ENCODE data around the gene RGS8.

The RGS8 gene

GRCh38 chr1:182682406-182682805 is 2.0 kb downstream of the RGS8 start:
- Histone ChIP-seq H3K9ac (ENCODE audit: low read length) (no peak overlapping the region), H3K4me1 (ENCODE audit: control insufficient read depth, insufficient read depth, low read length) (no peaks in the 10 kb centered on the region; the same call in 1 of the 2 replicates), H3K9me3 (ENCODE audit: control insufficient read depth, insufficient read depth, low read depth, low read length) (no peaks in the 10 kb centered on the region), H3K27ac (ENCODE audit: low read depth, low read length) (no peak overlapping the region), H3K4me3 (ENCODE audit: low read depth, low read length) (no peak overlapping the region), H3K27me3 (ENCODE audit: control insufficient read depth, insufficient read depth, low read length) (peaks cover 49% of the 10 kb centered on the region), H3K36me3 (ENCODE audit: control insufficient read depth, insufficient read depth, low read length) (no peaks in the 10 kb centered on the region)

DNA sequence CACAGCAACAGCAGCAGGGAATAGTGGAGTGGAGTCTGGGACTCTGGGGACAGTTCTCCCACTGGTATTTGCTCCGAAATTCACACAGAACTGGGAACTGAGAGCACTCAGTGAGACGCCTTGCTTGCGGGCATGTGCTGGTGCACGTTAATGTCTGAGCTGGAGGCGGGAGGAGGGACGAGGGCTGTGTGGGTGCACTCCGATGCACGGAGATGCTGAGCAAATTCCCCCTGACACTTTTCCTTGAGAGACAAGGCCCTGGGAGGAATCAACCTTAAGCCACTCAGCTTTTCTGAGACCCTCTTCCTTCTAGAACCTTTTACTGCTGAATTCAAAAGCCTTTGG is 2.8 kb downstream of the RGS8 start:
- no peaks in the 10 kb centered on the region for H3K9me3 ChIP-seq (ENCODE audit: control insufficient read depth, insufficient read depth, low read depth, low read length)
- no peaks in the 10 kb centered on the region; the same call in 1 of the 2 replicates for H3K4me1 ChIP-seq (ENCODE audit: control insufficient read depth, insufficient read depth, low read length)
- peaks cover 49% of the 10 kb centered on the region for H3K27me3 ChIP-seq (ENCODE audit: control insufficient read depth, insufficient read depth, low read length)
- H3K4me3 ChIP-seq (ENCODE audit: low read depth, low read length) = no peak overlapping the region
- no peaks in the 10 kb centered on the region for H3K36me3 ChIP-seq (ENCODE audit: control insufficient read depth, insufficient read depth, low read length)
- H3K27ac ChIP-seq (ENCODE audit: low read depth, low read length) = no peak overlapping the region
- no peak overlapping the region for H3K9ac ChIP-seq (ENCODE audit: low read length)

DNA sequence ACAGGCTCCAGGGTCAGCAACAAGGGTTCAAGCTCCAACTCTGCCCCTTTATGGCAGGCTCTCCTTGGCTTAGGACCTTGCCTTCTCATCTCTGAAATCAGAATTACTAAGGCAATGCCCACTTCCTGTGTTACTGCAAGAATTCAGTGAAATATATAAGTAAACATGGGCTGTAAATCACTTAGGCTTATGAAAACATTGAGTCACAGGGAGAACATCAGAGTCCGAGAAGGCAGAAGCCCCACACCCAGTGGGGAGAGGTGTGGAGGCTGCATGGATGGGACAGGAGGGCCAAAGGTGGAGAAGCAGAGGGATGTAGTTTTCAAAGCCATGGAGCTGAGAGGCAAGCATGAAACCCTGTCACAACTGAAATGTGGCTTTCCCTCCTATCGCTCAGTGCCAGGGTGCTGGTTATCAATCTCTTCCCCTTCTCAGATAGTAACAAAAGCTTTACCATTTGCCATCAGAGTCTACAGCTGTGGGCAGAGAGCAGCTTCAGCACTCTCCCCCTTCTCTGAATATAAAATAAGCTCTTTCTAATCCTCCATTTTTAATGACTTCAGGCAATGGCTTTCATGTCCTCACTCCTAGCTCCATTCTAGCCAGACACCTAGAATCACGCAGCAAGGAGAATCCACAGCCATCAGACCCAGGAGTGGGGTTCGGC is 3.4 kb downstream of the RGS8 start:
- Histone ChIP-seq H3K9me3 (ENCODE audit: control insufficient read depth, insufficient read depth, low read depth, low read length) (no peaks in the 10 kb centered on the region), H3K9ac (ENCODE audit: low read length) (no peak overlapping the region), H3K4me1 (ENCODE audit: control insufficient read depth, insufficient read depth, low read length) (no peaks in the 10 kb centered on the region; the same call in 1 of the 2 replicates), H3K36me3 (ENCODE audit: control insufficient read depth, insufficient read depth, low read length) (no peaks in the 10 kb centered on the region), H3K4me3 (ENCODE audit: low read depth, low read length) (no peak overlapping the region), H3K27me3 (ENCODE audit: control insufficient read depth, insufficient read depth, low read length) (peaks cover 48% of the 10 kb centered on the region), H3K27ac (ENCODE audit: low read depth, low read length) (no peak overlapping the region)

GRCh38 chr1:182680408-182680807 is 4.0 kb downstream of the RGS8 start:
- Histone ChIP-seq H3K27ac (ENCODE audit: low read depth, low read length) (no peak overlapping the region), H3K4me3 (ENCODE audit: low read depth, low read length) (no peak overlapping the region), H3K4me1 (ENCODE audit: control insufficient read depth, insufficient read depth, low read length) (no peaks in the 10 kb centered on the region; the same call in 1 of the 2 replicates), H3K27me3 (ENCODE audit: control insufficient read depth, insufficient read depth, low read length) (peaks cover 42% of the 10 kb centered on the region), H3K9me3 (ENCODE audit: control insufficient read depth, insufficient read depth, low read depth, low read length) (no peaks in the 10 kb centered on the region), H3K36me3 (ENCODE audit: control insufficient read depth, insufficient read depth, low read length) (no peaks in the 10 kb centered on the region), H3K9ac (ENCODE audit: low read length) (no peak overlapping the region)

GRCh38 chr1:182679684-182680083 is 4.7 kb downstream of the RGS8 start:
- Histone ChIP-seq H3K9me3 (ENCODE audit: control insufficient read depth, insufficient read depth, low read depth, low read length) (no peaks in the 10 kb centered on the region), H3K36me3 (ENCODE audit: control insufficient read depth, insufficient read depth, low read length) (no peaks in the 10 kb centered on the region), H3K27ac (ENCODE audit: low read depth, low read length) (no peak overlapping the region), H3K4me3 (ENCODE audit: low read depth, low read length) (no peak overlapping the region), H3K27me3 (ENCODE audit: control insufficient read depth, insufficient read depth, low read length) (peaks cover 35% of the 10 kb centered on the region), H3K9ac (ENCODE audit: low read length) (no peak overlapping the region), H3K4me1 (ENCODE audit: control insufficient read depth, insufficient read depth, low read length) (peaks cover 2% of the 10 kb centered on the region)

GRCh38 chr1:182677397-182678098 is 6.8 kb downstream of the RGS8 start:
- Histone ChIP-seq H3K27ac (ENCODE audit: low read depth, low read length) (no peak overlapping the region), H3K9me3 (ENCODE audit: control insufficient read depth, insufficient read depth, low read depth, low read length) (no peaks in the 10 kb centered on the region), H3K4me3 (ENCODE audit: low read depth, low read length) (no peak overlapping the region), H3K9ac (ENCODE audit: low read length) (no peak overlapping the region), H3K4me1 (ENCODE audit: control insufficient read depth, insufficient read depth, low read length) (peaks cover 10% of the 10 kb centered on the region; the same call in 1 of the 2 replicates), H3K36me3 (ENCODE audit: control insufficient read depth, insufficient read depth, low read length) (no peaks in the 10 kb centered on the region), H3K27me3 (ENCODE audit: control insufficient read depth, insufficient read depth, low read length) (peaks cover 15% of the 10 kb centered on the region)

GRCh38 chr1:182676274-182676673 is 8.1 kb downstream of the RGS8 start:
- Histone ChIP-seq H3K4me3 (ENCODE audit: low read depth, low read length) (no peak overlapping the region), H3K36me3 (ENCODE audit: control insufficient read depth, insufficient read depth, low read length) (no peaks in the 10 kb centered on the region), H3K9ac (ENCODE audit: low read length) (no peak overlapping the region), H3K9me3 (ENCODE audit: control insufficient read depth, insufficient read depth, low read depth, low read length) (no peaks in the 10 kb centered on the region), H3K4me1 (ENCODE audit: control insufficient read depth, insufficient read depth, low read length) (peaks cover 21% of the 10 kb centered on the region; the same call in 1 of the 2 replicates), H3K27me3 (ENCODE audit: control insufficient read depth, insufficient read depth, low read length) (0 out of 2 replicates have a peak, but pooled peaks cover 5% of the 10 kb centered on the region), H3K27ac (ENCODE audit: low read depth, low read length) (no peak overlapping the region)

GRCh38 chr1:182674346-182675246 is 9.8 kb downstream of the RGS8 start:
- H3K36me3 ChIP-seq (ENCODE audit: control insufficient read depth, insufficient read depth, low read length) = no peaks in the 10 kb centered on the region
- H3K9me3 ChIP-seq (ENCODE audit: control insufficient read depth, insufficient read depth, low read depth, low read length) = no peaks in the 10 kb centered on the region
- H3K4me1 ChIP-seq (ENCODE audit: control insufficient read depth, insufficient read depth, low read length) = peaks cover 28% of the 10 kb centered on the region
- H3K4me3 ChIP-seq (ENCODE audit: low read depth, low read length) = no peak overlapping the region
- no peak overlapping the region for H3K9ac ChIP-seq (ENCODE audit: low read length)
- no peak overlapping the region for H3K27ac ChIP-seq (ENCODE audit: low read depth, low read length)
- H3K27me3 ChIP-seq (ENCODE audit: control insufficient read depth, insufficient read depth, low read length) = 0 out of 2 replicates have a peak, but pooled peaks cover 2% of the 10 kb centered on the region

- Histone ChIP-seq H3K27me3 (ENCODE audit: control insufficient read depth, insufficient read depth, low read length) (0 out of 2 replicates have a peak, but pooled peaks cover 2% of the 10 kb centered on the region), H3K27ac (ENCODE audit: low read depth, low read length) (no peak overlapping the region), H3K4me1 (ENCODE audit: control insufficient read depth, insufficient read depth, low read length) (peaks cover 32% of the 10 kb centered on the region), H3K36me3 (ENCODE audit: control insufficient read depth, insufficient read depth, low read length) (no peaks in the 10 kb centered on the region), H3K9me3 (ENCODE audit: control insufficient read depth, insufficient read depth, low read depth, low read length) (no peaks in the 10 kb centered on the region), H3K4me3 (ENCODE audit: low read depth, low read length) (no peak overlapping the region), H3K9ac (ENCODE audit: low read length) (no peak overlapping the region)
Observed at GRCh38 chr1:182672487-182672836, 11.9 kb downstream of the RGS8 start.

- Histone ChIP-seq H3K36me3 (ENCODE audit: control insufficient read depth, insufficient read depth, low read length) (no peaks in the 10 kb centered on the region), H3K27me3 (ENCODE audit: control insufficient read depth, insufficient read depth, low read length) (0 out of 2 replicates have a peak, but pooled peaks cover 2% of the 10 kb centered on the region), H3K4me1 (ENCODE audit: control insufficient read depth, insufficient read depth, low read length) (peaks cover 38% of the 10 kb centered on the region)
Observed at GRCh38 chr1:182671750-182672486, 12.5 kb downstream of the RGS8 start.

More at GRCh38 chr1:182671750-182672486, 12.5 kb downstream of the RGS8 start:
- no peak overlapping the region for H3K9ac ChIP-seq (ENCODE audit: low read length)
- H3K9me3 ChIP-seq (ENCODE audit: control insufficient read depth, insufficient read depth, low read depth, low read length) = no peaks in the 10 kb centered on the region
- H3K4me3 ChIP-seq (ENCODE audit: low read depth, low read length) = no peak overlapping the region
- H3K27ac ChIP-seq (ENCODE audit: low read depth, low read length) = no peak overlapping the region
